ENCODE results near the gene HSPA1A. TPM values are rescaled to one million over a fixed set of nuclear protein-coding genes. Genes with fewer than 3 reads are reported as not detected.

The HSPA1A gene
- total RNA-seq, 4 donors from 2014 or later = 100 to 210 (median 165) TPM

GRCh38 chr6:31806470-31807272 is 8.7 kb upstream of the HSPA1A start, which contains the start of gene LSM2:
TSS of gene LSM2 (minus strand) at chr6:31806966. CDS start at chr6:31806757, 209 bp downstream.
- no peak for TF ChIP-seq CTCF (IDR thresholded peaks at IDR 0.05; ENCODE audit: low read depth)

- TF ChIP-seq CTCF (IDR thresholded peaks at IDR 0.05; ENCODE audit: low read depth) = no peak
These were observed 3.7 kb upstream of the HSPA1A start for GRCh38 chr6:31811645-31812044.

- TF ChIP-seq CTCF (IDR thresholded peaks at IDR 0.05; ENCODE audit: low read depth) = no peak
These were observed 1.9 kb upstream of the HSPA1A start for GRCh38 chr6:31813465-31813849.

GRCh38 chr6:31814677-31815024 is 692 bp upstream of the HSPA1A start:
- no peak for TF ChIP-seq CTCF (IDR thresholded peaks at IDR 0.05; ENCODE audit: low read depth)

GRCh38 chr6:31819871-31820299 is 4.5 kb downstream of the HSPA1A start:
- TF ChIP-seq CTCF (IDR thresholded peaks at IDR 0.05; ENCODE audit: low read depth) = no peak

GRCh38 chr6:31821301-31822035 is 6.1 kb downstream of the HSPA1A start:
- TF ChIP-seq CTCF (IDR thresholded peaks at IDR 0.05; ENCODE audit: low read depth) = no peak

All from subcutaneous adipose tissue (tissue), 4 donors.